ENCODE measurements around the gene USP12. TPM values are rescaled to one million over a fixed set of nuclear protein-coding genes. Genes with fewer than 3 reads are reported as not detected.

USP12 gene
- total and polyA plus RNA-seq, 4 donors: 5.7 to 43.7 (median 11.9) TPM

- H3K4me1 ChIP-seq (ENCODE audit: control insufficient read depth in 4 of 4, insufficient read depth in 4 of 4, low read length in 3 of 4): peaks cover 0 to 17% (median 9%) of the 10 kb centered on the region in 4 donors
- no peaks in the 10 kb centered on the region for H3K9me3 ChIP-seq (ENCODE audit: control insufficient read depth in 4 of 4, low read length in 3 of 4)
- H3K27ac ChIP-seq (ENCODE audit: low read depth in 1 of 2, low read length in 2 of 2): peak overlapping the region; percentile 82 to 86
- 24% methylated on average over 5 of the region's 5 CpGs for WGBS
- H3K27me3 ChIP-seq (ENCODE audit: control insufficient read depth in 4 of 4, insufficient read depth in 4 of 4, low read length in 3 of 4): no peaks in the 10 kb centered on the region
- no peaks in the 10 kb centered on the region for H3K36me3 ChIP-seq (ENCODE audit: control insufficient read depth in 4 of 4, insufficient read depth in 3 of 4, low read depth in 1 of 4, low read length in 3 of 4)
- no peak for DNase-seq (ENCODE audit: low spot score)
- no peak overlapping the region for H3K9ac ChIP-seq (ENCODE audit: low read depth in 1 of 2, low read length in 2 of 2)
- TF ChIP-seq HNF4A (conservative IDR thresholded peaks at IDR 0.05): no peak
- TF ChIP-seq RAD21 (IDR thresholded peaks at IDR 0.05): no peak
- no peak for TF ChIP-seq GABPA (IDR thresholded peaks at IDR 0.05 in 1 of 2, conservative IDR thresholded peaks at IDR 0.05 in 1 of 2)
- TF ChIP-seq SP1 (IDR thresholded peaks at IDR 0.05): peak; percentile 43
- TF ChIP-seq TAF1 (conservative IDR thresholded peaks at IDR 0.05): no peak
- TF ChIP-seq CTCF (IDR thresholded peaks at IDR 0.05; ENCODE audit: low read depth, low read length, missing input control): no peak
- no peak for TF ChIP-seq JUND (IDR thresholded peaks at IDR 0.05)
- TF ChIP-seq YY1 (IDR thresholded peaks at IDR 0.05): no peak
- H3K4me3 ChIP-seq (ENCODE audit: low read depth in 1 of 3, low read length in 3 of 3): no peak overlapping the region
These were observed 152.7 kb downstream of the USP12 start for GRCh38 chr13:27018882-27019281.

GRCh38 chr13:27018344-27018861 lies 153.2 kb downstream of the USP12 start:
- WGBS: 21% methylated on average over 8 of the region's 8 CpGs
- DNase-seq (ENCODE audit: low spot score): no peak
- Histone ChIP-seq H3K36me3 (ENCODE audit: control insufficient read depth in 4 of 4, insufficient read depth in 3 of 4, low read depth in 1 of 4, low read length in 3 of 4) (no peaks in the 10 kb centered on the region), H3K9ac (ENCODE audit: low read depth in 1 of 2, low read length in 2 of 2) (no peak overlapping the region), H3K27ac (ENCODE audit: low read depth in 1 of 2, low read length in 2 of 2) (peak overlapping the region; percentile 82 to 86), H3K27me3 (ENCODE audit: control insufficient read depth in 4 of 4, insufficient read depth in 4 of 4, low read length in 3 of 4) (no peaks in the 10 kb centered on the region), H3K9me3 (ENCODE audit: control insufficient read depth in 4 of 4, low read length in 3 of 4) (no peaks in the 10 kb centered on the region), H3K4me1 (ENCODE audit: control insufficient read depth in 4 of 4, insufficient read depth in 4 of 4, low read length in 3 of 4) (peaks cover 0 to 17% (median 9%) of the 10 kb centered on the region in 4 donors), H3K4me3 (ENCODE audit: low read depth in 1 of 3, low read length in 3 of 3) (no peak overlapping the region)
- TF ChIP-seq MAX (IDR thresholded peaks at IDR 0.05) (peak; percentile 73), ATF3 (IDR thresholded peaks at IDR 0.05) (peak; percentile 77), FOXA1 (IDR thresholded peaks at IDR 0.05) (peak; percentile 84), REST (IDR thresholded peaks at IDR 0.05) (peak; percentile 76), RAD21 (IDR thresholded peaks at IDR 0.05) (peak; percentile 61 to 68), NR2F2 (IDR thresholded peaks at IDR 0.05) (peak; percentile 80), RXRA (IDR thresholded peaks at IDR 0.05) (peak; percentile 99), SP1 (IDR thresholded peaks at IDR 0.05) (peak; percentile 95), YY1 (IDR thresholded peaks at IDR 0.05) (peak; percentile 90), TAF1 (conservative IDR thresholded peaks at IDR 0.05) (peak; percentile 60), JUND (IDR thresholded peaks at IDR 0.05) (peak; percentile 51 to 76), GABPA (IDR thresholded peaks at IDR 0.05 in 1 of 2, conservative IDR thresholded peaks at IDR 0.05 in 1 of 2) (peak in 1 of 2 donors; percentile 23), CTCF (IDR thresholded peaks at IDR 0.05; ENCODE audit: low read depth, low read length, missing input control) (no peak), ZBTB33 (IDR thresholded peaks at IDR 0.05) (peak; percentile 82), HNF4A (conservative IDR thresholded peaks at IDR 0.05) (peak; percentile 85 to 86), HNF4G (IDR thresholded peaks at IDR 0.05) (peak; percentile 46), EGR1 (IDR thresholded peaks at IDR 0.05; ENCODE audit: low read depth in 2 of 2) (peak in 1 of 2 donors; percentile 49), FOXA2 (IDR thresholded peaks at IDR 0.05) (peak; percentile 85)

Measured in liver (tissue), 9 donors.